DMS79 treated with DMSO at 0.1 percent for 48 hours (cell line): Measurements from ENCODE around the gene TBX5.
A peak's percentile ranks its signal among the peaks of the same experiment; 100 is the strongest.
"Not testable (repeated sequence)": the region's sequence is repeated elsewhere in the genome, so short reads cannot be mapped to it uniquely, and the experiment has no call there.

Source experiments
- DNase-seq: peaks from one replicate; lab custom pipeline; 2025; lab: John Stamatoyannopoulos, UW

TBX5 gene

GRCh38 chr12:114371733-114372132 is 34.2 kb downstream of the TBX5 start:
- DNase-seq = no peak

GRCh38 chr12:114371250-114371649 is 34.7 kb downstream of the TBX5 start:
- no peak for DNase-seq

- DNase-seq = no peak
Measured at GRCh38 chr12:114368685-114369452, 37.1 kb downstream of the TBX5 start.

- no peak for DNase-seq
Measured at GRCh38 chr12:114361992-114362391, 44.0 kb downstream of the TBX5 start.

GRCh38 chr12:114361545-114361944 is 44.4 kb downstream of the TBX5 start:
- no peak for DNase-seq

GRCh38 chr12:114360485-114360884 is 45.5 kb downstream of the TBX5 start:
- DNase-seq = no peak

- DNase-seq = no peak
Measured at GRCh38 chr12:114355389-114356088, 50.4 kb downstream of the TBX5 start.

- DNase-seq = not testable (repeated sequence)
Measured at GRCh38 chr12:114349239-114349638, 56.7 kb downstream of the TBX5 start.

GRCh38 chr12:114347861-114348260 is 58.1 kb downstream of the TBX5 start:
- DNase-seq = peak; percentile 97

GRCh38 chr12:114344831-114345230 is 61.1 kb downstream of the TBX5 start:
- no peak for DNase-seq

GRCh38 chr12:114344303-114344663 is 61.7 kb downstream of the TBX5 start:
- no peak for DNase-seq

- peak; percentile 24 for DNase-seq
Measured at GRCh38 chr12:114343585-114344302, 62.2 kb downstream of the TBX5 start.

GRCh38 chr12:114342656-114343055 is 63.3 kb downstream of the TBX5 start:
- no peak for DNase-seq

- no peak for DNase-seq
Measured at GRCh38 chr12:114341635-114342034, 64.3 kb downstream of the TBX5 start.

GRCh38 chr12:114340231-114340630 is 65.7 kb downstream of the TBX5 start:
- no peak for DNase-seq

- no peak for DNase-seq
Measured at GRCh38 chr12:114339626-114340025, 66.3 kb downstream of the TBX5 start.

GRCh38 chr12:114335607-114336006 is 70.3 kb downstream of the TBX5 start:
- peak; percentile 40 for DNase-seq

- no peak for DNase-seq
Measured at GRCh38 chr12:114334395-114334794, 71.5 kb downstream of the TBX5 start.

GRCh38 chr12:114328292-114328691 is 77.7 kb downstream of the TBX5 start:
- DNase-seq = no peak

- no peak for DNase-seq
Measured at GRCh38 chr12:114327765-114328164, 78.2 kb downstream of the TBX5 start.

- no peak for DNase-seq
Measured at GRCh38 chr12:114321524-114321923, 84.4 kb downstream of the TBX5 start.

- DNase-seq = no peak
Measured at GRCh38 chr12:114320968-114321367, 85.0 kb downstream of the TBX5 start.

- DNase-seq = no peak
Measured at GRCh38 chr12:114320101-114320500, 85.8 kb downstream of the TBX5 start.
